ENCODE measurements around the gene C4orf51.
A peak's percentile ranks its signal among the peaks of the same experiment; 100 is the strongest.

The C4orf51 gene

DNA sequence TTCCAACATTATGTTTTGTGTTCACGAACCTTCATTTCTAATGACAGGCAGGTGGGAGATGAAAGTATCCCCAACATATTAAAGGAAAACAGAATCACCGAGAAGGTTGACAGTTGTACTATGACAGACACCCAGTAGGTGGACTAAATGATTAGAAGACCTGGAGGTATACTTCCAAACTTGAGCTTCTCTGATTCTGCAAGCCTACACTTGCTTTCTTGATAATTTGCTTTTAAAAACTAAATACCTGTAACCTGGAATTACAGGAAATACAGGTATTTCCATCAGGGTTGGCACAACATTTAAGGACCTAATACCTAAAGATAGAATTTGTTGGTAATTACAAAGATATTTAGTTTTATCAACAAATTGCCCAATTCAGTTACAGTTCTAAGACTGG lies 43.4 kb downstream of the C4orf51 start:
- no peak overlapping the region for H3K27ac Mint-ChIP-seq
- H3K36me3 Mint-ChIP-seq (ENCODE audit: low read depth): no peaks in the 10 kb centered on the region
- no peak overlapping the region for H3K4me3 Mint-ChIP-seq
- H3K9me3 Mint-ChIP-seq: peaks cover 8% of the 10 kb centered on the region
- H3K27me3 Mint-ChIP-seq (ENCODE audit: low read depth, poor library complexity): peaks cover 11% of the 10 kb centered on the region
- no peak for DNase-seq
- TF ChIP-seq, protein P1, sequence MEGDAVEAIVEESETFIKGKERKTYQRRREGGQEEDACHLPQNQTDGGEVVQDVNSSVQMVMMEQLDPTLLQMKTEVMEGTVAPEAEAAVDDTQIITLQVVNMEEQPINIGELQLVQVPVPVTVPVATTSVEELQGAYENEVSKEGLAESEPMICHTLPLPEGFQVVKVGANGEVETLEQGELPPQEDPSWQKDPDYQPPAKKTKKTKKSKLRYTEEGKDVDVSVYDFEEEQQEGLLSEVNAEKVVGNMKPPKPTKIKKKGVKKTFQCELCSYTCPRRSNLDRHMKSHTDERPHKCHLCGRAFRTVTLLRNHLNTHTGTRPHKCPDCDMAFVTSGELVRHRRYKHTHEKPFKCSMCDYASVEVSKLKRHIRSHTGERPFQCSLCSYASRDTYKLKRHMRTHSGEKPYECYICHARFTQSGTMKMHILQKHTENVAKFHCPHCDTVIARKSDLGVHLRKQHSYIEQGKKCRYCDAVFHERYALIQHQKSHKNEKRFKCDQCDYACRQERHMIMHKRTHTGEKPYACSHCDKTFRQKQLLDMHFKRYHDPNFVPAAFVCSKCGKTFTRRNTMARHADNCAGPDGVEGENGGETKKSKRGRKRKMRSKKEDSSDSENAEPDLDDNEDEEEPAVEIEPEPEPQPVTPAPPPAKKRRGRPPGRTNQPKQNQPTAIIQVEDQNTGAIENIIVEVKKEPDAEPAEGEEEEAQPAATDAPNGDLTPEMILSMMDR (IDR thresholded peaks at IDR 0.05): no peak
- H3K4me1 Mint-ChIP-seq: peaks cover 14% of the 10 kb centered on the region

DNA sequence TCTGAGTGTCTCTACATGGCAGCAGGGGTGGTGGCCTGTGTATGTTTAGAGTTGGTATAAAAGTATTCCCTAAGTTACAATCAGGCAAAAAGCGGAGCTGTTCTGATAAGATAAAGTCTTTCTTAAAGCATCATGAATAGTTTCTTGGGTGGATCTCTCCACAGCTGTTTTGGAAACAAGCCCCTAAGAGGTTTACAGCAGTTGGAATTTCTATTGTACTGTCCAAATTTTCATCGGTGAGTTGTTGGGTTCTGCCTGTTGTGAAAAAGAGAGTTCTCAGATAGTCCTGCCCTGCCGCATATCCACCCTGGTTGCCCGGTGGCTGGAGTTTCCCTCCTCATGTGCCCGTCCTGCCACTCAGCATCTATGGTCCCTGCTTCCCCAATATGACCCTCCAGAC lies 50.1 kb downstream of the C4orf51 start:
- Mint-ChIP-seq H3K27ac (no peak overlapping the region), H3K4me1 (peaks cover 32% of the 10 kb centered on the region), H3K9me3 (no peaks in the 10 kb centered on the region), H3K36me3 (ENCODE audit: low read depth) (no peaks in the 10 kb centered on the region), H3K4me3 (no peak overlapping the region), H3K27me3 (ENCODE audit: low read depth, poor library complexity) (no peaks in the 10 kb centered on the region)
- TF ChIP-seq, protein P1 (IDR thresholded peaks at IDR 0.05): no peak
- no peak for DNase-seq

DNA sequence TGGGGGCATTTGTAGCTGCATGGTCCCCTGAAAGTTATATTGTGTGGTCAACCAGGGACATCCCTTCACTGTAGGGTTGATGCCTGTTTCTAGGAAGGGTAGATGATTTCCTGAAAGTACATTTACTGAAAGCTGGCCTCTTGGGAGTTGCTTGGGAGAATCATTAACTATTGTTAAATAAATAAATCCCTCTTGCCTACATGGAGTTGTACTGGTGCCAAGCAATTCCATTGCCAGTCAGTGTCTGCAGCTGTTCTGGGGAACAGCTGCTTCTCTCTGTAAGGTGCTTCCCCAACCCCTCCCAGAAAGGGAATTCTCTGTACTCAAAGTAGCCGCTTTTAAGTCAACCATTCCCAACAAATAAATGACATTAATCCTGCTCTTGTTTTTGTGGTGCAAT lies 51.1 kb downstream of the C4orf51 start:
- TF ChIP-seq, protein P1 (IDR thresholded peaks at IDR 0.05): no peak
- DNase-seq: no peak
- H3K27me3 Mint-ChIP-seq (ENCODE audit: low read depth, poor library complexity): no peaks in the 10 kb centered on the region
- H3K36me3 Mint-ChIP-seq (ENCODE audit: low read depth): no peaks in the 10 kb centered on the region
- H3K4me1 Mint-ChIP-seq: peaks cover 41% of the 10 kb centered on the region
- H3K27ac Mint-ChIP-seq: no peak overlapping the region
- peak overlapping the region; percentile 32 for H3K4me3 Mint-ChIP-seq
- H3K9me3 Mint-ChIP-seq: no peaks in the 10 kb centered on the region

DNA sequence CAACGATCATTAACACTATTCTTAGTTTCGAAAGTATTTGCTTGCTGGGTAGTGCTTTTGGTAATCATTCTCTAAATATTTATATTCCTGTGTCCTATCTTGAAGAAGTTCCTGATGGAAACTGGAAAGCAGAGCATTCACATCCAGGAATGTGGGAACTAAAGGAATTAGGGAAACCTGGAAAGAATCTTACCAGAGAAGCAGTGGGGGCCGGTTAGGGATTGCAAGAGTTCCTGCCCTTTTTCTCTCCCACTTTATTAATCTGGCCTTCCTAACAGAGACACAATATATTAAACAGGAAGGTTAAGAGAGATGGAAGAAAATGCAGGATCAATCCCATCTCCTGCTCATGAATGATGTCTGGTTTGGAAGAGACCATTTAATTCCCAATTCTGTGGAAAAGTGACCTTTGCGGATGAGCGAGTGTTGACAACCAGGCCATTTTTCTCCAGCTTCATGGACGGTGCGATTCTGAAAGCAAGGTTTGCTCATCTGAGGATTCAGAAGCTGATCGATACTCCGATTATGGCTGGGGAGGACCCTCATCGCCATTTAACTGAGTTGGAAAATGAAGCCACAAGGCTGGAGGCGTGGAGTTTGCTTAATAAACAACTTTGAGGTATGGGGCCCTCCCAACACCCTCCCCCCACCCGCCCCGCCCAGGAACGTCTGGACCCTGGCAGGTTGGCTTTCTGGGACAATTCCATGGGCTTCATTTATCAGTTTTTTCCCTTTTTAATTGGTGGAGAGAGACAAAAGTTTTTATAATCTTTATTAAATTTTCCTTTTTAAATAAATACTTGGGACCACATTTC lies 52.3 kb downstream of the C4orf51 start:
- TF ChIP-seq, protein P1 (IDR thresholded peaks at IDR 0.05): no peak
- no peak for DNase-seq

DNA sequence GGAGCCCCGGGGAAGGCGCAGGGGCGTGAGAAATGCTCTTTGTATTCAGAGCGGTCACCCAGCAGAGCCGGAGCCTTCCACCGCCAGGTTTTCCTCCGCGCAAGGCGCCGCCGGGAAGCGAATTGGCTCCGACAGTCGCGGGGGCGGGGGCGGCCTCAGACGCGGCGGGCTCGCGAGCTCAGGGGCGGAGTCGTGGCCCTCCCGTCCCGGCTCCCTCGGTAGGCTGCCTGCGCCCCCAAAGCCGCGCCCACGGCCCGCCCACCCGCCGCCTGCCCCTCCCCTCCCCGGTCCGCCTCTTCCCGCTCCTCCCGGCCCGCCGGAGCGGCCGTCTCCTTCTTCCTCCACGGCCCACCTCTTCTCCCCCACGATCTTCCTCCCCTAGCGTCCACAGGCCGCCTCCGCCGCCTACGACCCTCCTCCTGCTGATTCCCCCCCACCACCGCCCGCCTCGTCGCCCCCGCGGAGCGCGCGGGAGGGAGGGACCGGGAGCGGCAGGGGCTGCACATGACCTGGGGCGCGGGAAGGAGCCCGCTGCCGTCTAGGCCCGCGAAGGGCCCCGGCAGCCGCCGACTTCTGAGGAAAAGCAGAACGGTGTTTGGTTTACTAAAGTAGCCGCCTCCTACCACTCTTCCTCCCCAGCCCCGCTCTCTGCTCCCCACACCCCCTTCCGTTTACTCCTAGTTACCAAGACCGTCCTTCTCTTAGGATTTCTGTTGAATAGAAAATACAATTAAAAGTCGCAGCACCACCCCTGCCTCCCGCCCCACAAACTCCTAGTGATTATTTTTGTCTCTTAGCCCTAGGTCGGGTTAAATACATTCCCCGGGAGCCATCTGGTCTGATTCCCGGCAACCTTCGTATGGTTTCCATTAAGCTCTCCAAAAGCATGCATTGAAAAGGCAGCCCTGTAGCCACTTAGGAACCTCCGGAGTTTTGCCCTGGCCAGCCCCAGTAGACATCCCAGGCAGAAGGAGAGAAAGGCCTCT lies 53.2 kb downstream of the C4orf51 start:
- TF ChIP-seq, protein P1 (IDR thresholded peaks at IDR 0.05): no peak
- peak; percentile 93 for DNase-seq
- Mint-ChIP-seq H3K4me1 (peaks cover 59% of the 10 kb centered on the region), H3K9me3 (no peaks in the 10 kb centered on the region), H3K27ac (peak overlapping the region; percentile 86), H3K36me3 (ENCODE audit: low read depth) (no peaks in the 10 kb centered on the region), H3K4me3 (peak overlapping the region; percentile 78), H3K27me3 (ENCODE audit: low read depth, poor library complexity) (no peaks in the 10 kb centered on the region)

More for the DNA sequence above, 52.3 kb downstream of the C4orf51 start:
- Mint-ChIP-seq H3K36me3 (ENCODE audit: low read depth) (no peaks in the 10 kb centered on the region), H3K27me3 (ENCODE audit: low read depth, poor library complexity) (no peaks in the 10 kb centered on the region), H3K9me3 (no peaks in the 10 kb centered on the region), H3K4me1 (peaks cover 52% of the 10 kb centered on the region), H3K4me3 (peak overlapping the region; percentile 78), H3K27ac (peak overlapping the region; percentile 87)
